HepG2 (cell line): Measurements from ENCODE around the gene CEP55. TPM values are rescaled to one million over a fixed set of nuclear protein-coding genes. Genes with fewer than 3 reads are reported as not detected.

Experiments
- ATAC-seq: fragments of 200-7000 bp; cut with Tn5 transposase; 3 replicates; pipeline ENCODE4 v1.9.1; 2020; ENCODE audit warnings: mild to moderate bottlenecking, moderate library complexity
- BruUV-seq: library from RNA; stranded (reverse); fragments of 400-500 nt; replicated peaks from 2 replicates; lab custom pipeline; 2021; lab: Mats Ljungman, UMichigan
- CTCF ChIA-PET: fragments of 300-600 bp; formaldehyde crosslinking; extraction: SDS; loops from one replicate; lab custom pipeline; 2021; ENCODE audit warnings: low total read pairs, inconsistent platforms, low intra/inter-chr PET ratio; lab: Yijun Ruan, JAX
- POLR2A ChIA-PET: fragments of 350-600 bp; sonication (Branson Sonifier 250); formaldehyde crosslinking; loops from one replicate; lab custom pipeline; 2020; ENCODE audit warnings: antibody characterized with exemption, inconsistent platforms; lab: Yijun Ruan, JAX
- DNase-seq: peaks from one replicate; pipeline ENCODE4 v3.0.0-alpha.2; 2015; ENCODE audit warnings: low spot score
- FAIRE-seq: peaks from 3 replicates; lab custom pipeline; 2011; peaks lifted over from hg19 to GRCh38; lab: Jason Lieb, UNC
- H2AFZ ChIP-seq: one replicate; pipeline ENCODE4 v1.6.1; 2011; ENCODE audit warnings: low read length, inconsistent platforms
- H3K27ac ChIP-seq: fragments of 300-600 bp; 3 replicates; pipeline ENCODE4 v1.8.0; 2011; ENCODE audit warnings: mixed run types, mild to moderate bottlenecking, mixed read lengths, low read length, inconsistent platforms; ENCODE audit not compliant: insufficient read depth; ENCODE audit errors: extremely low read length
- H3K27me3 ChIP-seq, 2 experiments: fragments of 200-600 bp in 1 of 2; 2 replicates in 1 of 2; 3 replicates in 1 of 2; pipeline versions ENCODE4 v1.6.0 to v1.8.0; 2011; ENCODE audit warnings: low read length in 2 of 2, mild to moderate bottlenecking in 2 of 2, moderate library complexity in 2 of 2, inconsistent platforms in 1 of 2; ENCODE audit not compliant: insufficient read depth in 2 of 2, control insufficient read depth in 1 of 2
- H3K36me3 ChIP-seq, 2 experiments: fragments of 200-600 bp in 1 of 2; replicated peaks in 1 of 2; 2 replicates in 1 of 2; 3 replicates in 1 of 2; pipeline versions ENCODE4 v1.5.1 to v1.8.0; 2011; ENCODE audit warnings: low read length in 2 of 2, inconsistent platforms in 1 of 2; ENCODE audit not compliant: insufficient read depth in 2 of 2, control insufficient read depth in 1 of 2
- H3K4me1 ChIP-seq: 2 replicates; pipeline ENCODE4 v1.5.1; 2012; ENCODE audit warnings: low read length, inconsistent platforms; ENCODE audit not compliant: insufficient read depth
- H3K4me2 ChIP-seq: 2 replicates; pipeline ENCODE4 v1.6.0; 2011; ENCODE audit warnings: low read depth, low read length, inconsistent platforms
- H3K4me3 ChIP-seq, 3 experiments: fragments of 200-600 bp in 1 of 3; sonication (generic), shearing (Covaris generic) in 1 of 3; replicated peaks in 1 of 3; 2 replicates each; pipeline ENCODE4 v1.5.1; 2011 to 2016; ENCODE audit warnings: low read length in 3 of 3, inconsistent platforms in 2 of 3, low read depth in 2 of 3, mild to moderate bottlenecking in 2 of 3, control low read depth in 1 of 3, mixed read lengths in 1 of 3; ENCODE audit not compliant: insufficient read depth in 1 of 3
- H3K79me2 ChIP-seq: one replicate; pipeline ENCODE4 v1.6.1; 2011; ENCODE audit warnings: low read length, inconsistent platforms; ENCODE audit not compliant: insufficient read depth
- H3K9ac ChIP-seq: 2 replicates; pipeline ENCODE4 v1.6.0; 2011; ENCODE audit warnings: mild to moderate bottlenecking, low read depth, low read length, inconsistent platforms; ENCODE audit not compliant: insufficient read depth
- H3K9me3 ChIP-seq: 2 replicates; pipeline ENCODE4 v1.5.1; 2012; ENCODE audit warnings: mild to moderate bottlenecking, low read length
- H4K20me1 ChIP-seq: 2 replicates; pipeline ENCODE4 v1.6.0; 2011; ENCODE audit warnings: inconsistent platforms, mild to moderate bottlenecking, low read length, moderate library complexity; ENCODE audit not compliant: insufficient read depth
- AHR ChIP-seq: IDR thresholded peaks from 2 replicates; pipeline ENCODE4 v1.6.1; 2018; ENCODE audit warnings: missing genetic modification reagents, missing compliant biosample characterization
- ATF7-NPFF ChIP-seq: sonication (generic); formaldehyde crosslinking; IDR thresholded peaks from 2 replicates; pipeline ENCODE4 v1.8.1; 2023; ENCODE audit warnings: mild to moderate bottlenecking, low read depth, missing genetic modification reagents, moderate library complexity
- KLF16 ChIP-seq, 2 experiments: sonication (generic) in 1 of 2; formaldehyde crosslinking in 1 of 2; IDR thresholded peaks; 2 replicates each; pipeline versions ENCODE4 v1.6.1 to v1.8.0; 2016 to 2023; ENCODE audit warnings: missing genetic modification reagents in 2 of 2, missing compliant biosample characterization in 1 of 2
- NONO ChIP-seq, 2 experiments: fragments of 450-650 bp in 1 of 2; sonication (generic) in 1 of 2; formaldehyde crosslinking in 1 of 2; IDR thresholded peaks in 1 of 2; conservative IDR thresholded peaks in 1 of 2; 2 replicates each; pipeline versions ENCODE4 v1.6.1 to v1.8.0; 2017 to 2022; ENCODE audit warnings: mild to moderate bottlenecking in 1 of 2, missing genetic modification reagents in 1 of 2, moderate library complexity in 1 of 2
- TBL1XR1 ChIP-seq: fragments of 150-350 bp; IDR thresholded peaks from 2 replicates; pipeline ENCODE4 v1.6.1; 2014; ENCODE audit warnings: borderline replicate concordance, low read length; ENCODE audit not compliant: partially characterized antibody
- ZNF138 ChIP-seq: sonication (generic); formaldehyde crosslinking; IDR thresholded peaks from 2 replicates; pipeline ENCODE4 v1.5.0; 2020; ENCODE audit warnings: mild to moderate bottlenecking, low read depth, missing genetic modification reagents
- ZNF232 ChIP-seq: sonication (generic); formaldehyde crosslinking; IDR thresholded peaks from 2 replicates; pipeline ENCODE4 v1.4.0; 2020; ENCODE audit warnings: missing genetic modification reagents, borderline replicate concordance
- ZNF652 ChIP-seq: IDR thresholded peaks from 2 replicates; pipeline ENCODE4 v1.6.1; 2016; ENCODE audit warnings: low read depth, borderline replicate concordance
- ZNF709 ChIP-seq: sonication (generic); formaldehyde crosslinking; IDR thresholded peaks from 2 replicates; pipeline ENCODE4 v1.5.0; 2020; ENCODE audit warnings: mild to moderate bottlenecking, missing genetic modification reagents
- WGBS: methylation state at CpG from one replicate; pipeline ENCODE4 v1.1.6; 2017; ENCODE audit warnings: low lambda C conversion rate; 5-methylcytosine and 5-hydroxymethylcytosine counted together
- in situ Hi-C: cut with HindIII; loops from 2 replicates; pipeline ENCODE4 v1.10.0; 2017; ENCODE audit warnings: low pct_unique_long_range_greater_than_20kb; ENCODE audit not compliant: extremely low pct_ligation_motif_present
- intact Hi-C: fragments of 100-400 bp; cut with micrococcal nuclease; formaldehyde crosslinking; loops from one replicate; pipeline ENCODE4 v1.10.0; 2022; ENCODE audit not compliant: unreplicated experiment
- polyA plus RNA-seq, 8 experiments: library from polyadenylated mRNA; depleted of rRNA in 3 of 8; stranded (reverse) in 7 of 8; unstranded in 1 of 8; fragments of >200 nt; fragmentation: Illumina TruSeq in 4 of 8; extraction: Trizol in 4 of 8; gene quantifications; 2 replicates each; pipeline versions ENCODE4 v1.2.1 to v1.2.3, GENCODE V29; 2011 to 2016; ENCODE audit warnings: low read depth in 4 of 8, missing spikeins in 1 of 8, mixed read lengths in 1 of 8; ENCODE audit not compliant: insufficient read depth in 1 of 8
- total RNA-seq, 5 experiments: library from RNA; depleted of rRNA; stranded (reverse); fragments of >200 nt; fragmentation: Illumina TruSeq; extraction: Trizol; gene quantifications; 2 replicates each; pipeline ENCODE4 v1.2.3, GENCODE V29; 2016; ENCODE audit warnings: low read depth in 1 of 5
- TF ChIP-seq, protein P1 (sequence below): sonication (generic); formaldehyde crosslinking; IDR thresholded peaks from 2 replicates; pipeline ENCODE4 v1.5.0; 2020; ENCODE audit warnings: mild to moderate bottlenecking, missing genetic modification reagents
- TF ChIP-seq, protein P2 (sequence below): sonication (generic); formaldehyde crosslinking; IDR thresholded peaks from 2 replicates; pipeline ENCODE4 v1.4.0; 2020; ENCODE audit warnings: missing genetic modification reagents
- TF ChIP-seq, protein P3 (sequence below): sonication (generic); formaldehyde crosslinking; IDR thresholded peaks from 2 replicates; pipeline ENCODE4 v1.5.1; 2020; ENCODE audit warnings: missing genetic modification reagents, mild to moderate bottlenecking, borderline replicate concordance
- TF ChIP-seq, protein P4 (sequence below): sonication (generic); formaldehyde crosslinking; IDR thresholded peaks from 2 replicates; pipeline ENCODE4 v1.8.0; 2022; ENCODE audit warnings: mild to moderate bottlenecking, missing genetic modification reagents
- TF ChIP-seq, protein P5 (sequence below): sonication (generic); formaldehyde crosslinking; IDR thresholded peaks from 2 replicates; pipeline ENCODE4 v1.8.0; 2022; ENCODE audit warnings: missing genetic modification reagents, mild to moderate bottlenecking, borderline replicate concordance

The CEP55 gene
- total and polyA plus RNA-seq, 2 of the 13 experiments (the other 11 are each of a cell fraction or from before 2014, with no cell fraction given) = 6.5 to 17.1 TPM

DNA sequence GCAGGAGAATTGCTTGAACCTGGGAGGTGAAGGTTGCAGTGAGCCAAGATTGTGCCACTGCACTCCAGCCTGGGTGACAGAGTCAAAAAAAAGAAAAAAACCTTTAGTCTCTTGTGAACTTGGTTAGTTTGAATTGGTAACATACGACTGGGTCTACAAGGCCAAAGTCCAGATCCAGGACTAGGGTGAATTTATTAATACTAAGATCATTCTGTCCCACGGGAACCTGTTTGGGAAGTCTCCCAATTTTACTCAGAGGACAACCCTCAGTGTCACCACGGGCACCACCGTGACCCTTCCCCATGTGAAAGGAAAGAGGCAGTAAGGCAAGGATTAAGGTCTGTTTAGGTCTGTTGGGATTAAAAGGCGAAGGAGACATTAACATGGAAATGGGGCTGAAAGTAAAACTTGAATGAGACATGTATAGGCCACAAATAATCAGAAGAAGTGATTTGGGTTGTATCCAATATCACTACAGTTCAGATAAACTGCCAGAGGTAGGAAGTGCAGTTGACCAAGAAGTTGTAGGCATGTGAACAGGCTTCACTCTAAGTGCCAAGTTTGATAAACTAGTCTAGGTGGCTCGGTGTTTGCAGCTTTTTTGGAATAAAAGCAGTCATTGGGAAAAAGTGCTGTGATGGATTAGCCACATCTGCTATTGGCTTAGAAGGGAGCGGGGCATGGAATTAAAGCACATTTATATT is 45.0 kb upstream of the CEP55 start (continued):
- TF ChIP-seq ZNF138 (CRISPR knock-in tag) (no peak), ZNF232 (CRISPR knock-in tag) (no peak), TBL1XR1 (no peak), NONO (IDR thresholded peaks at IDR 0.05) (no peak), NONO (CRISPR knock-in tag; conservative IDR thresholded peaks at IDR 0.05) (no peak), ATF7-NPFF (CRISPR knock-in tag) (no peak), ZNF709 (CRISPR knock-in tag) (no peak)
- TF ChIP-seq, protein P1, sequence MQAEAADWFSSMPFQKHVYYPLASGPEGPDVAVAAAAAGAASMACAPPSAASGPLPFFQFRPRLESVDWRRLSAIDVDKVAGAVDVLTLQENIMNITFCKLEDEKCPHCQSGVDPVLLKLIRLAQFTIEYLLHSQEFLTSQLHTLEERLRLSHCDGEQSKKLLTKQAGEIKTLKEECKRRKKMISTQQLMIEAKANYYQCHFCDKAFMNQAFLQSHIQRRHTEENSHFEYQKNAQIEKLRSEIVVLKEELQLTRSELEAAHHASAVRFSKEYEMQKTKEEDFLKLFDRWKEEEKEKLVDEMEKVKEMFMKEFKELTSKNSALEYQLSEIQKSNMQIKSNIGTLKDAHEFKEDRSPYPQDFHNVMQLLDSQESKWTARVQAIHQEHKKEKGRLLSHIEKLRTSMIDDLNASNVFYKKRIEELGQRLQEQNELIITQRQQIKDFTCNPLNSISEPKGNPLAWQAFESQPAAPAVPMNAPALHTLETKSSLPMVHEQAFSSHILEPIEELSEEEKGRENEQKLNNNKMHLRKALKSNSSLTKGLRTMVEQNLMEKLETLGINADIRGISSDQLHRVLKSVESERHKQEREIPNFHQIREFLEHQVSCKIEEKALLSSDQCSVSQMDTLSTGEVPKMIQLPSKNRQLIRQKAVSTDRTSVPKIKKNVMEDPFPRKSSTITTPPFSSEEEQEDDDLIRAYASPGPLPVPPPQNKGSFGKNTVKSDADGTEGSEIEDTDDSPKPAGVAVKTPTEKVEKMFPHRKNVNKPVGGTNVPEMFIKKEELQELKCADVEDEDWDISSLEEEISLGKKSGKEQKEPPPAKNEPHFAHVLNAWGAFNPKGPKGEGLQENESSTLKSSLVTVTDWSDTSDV = no peak
- TF ChIP-seq, protein P2, sequence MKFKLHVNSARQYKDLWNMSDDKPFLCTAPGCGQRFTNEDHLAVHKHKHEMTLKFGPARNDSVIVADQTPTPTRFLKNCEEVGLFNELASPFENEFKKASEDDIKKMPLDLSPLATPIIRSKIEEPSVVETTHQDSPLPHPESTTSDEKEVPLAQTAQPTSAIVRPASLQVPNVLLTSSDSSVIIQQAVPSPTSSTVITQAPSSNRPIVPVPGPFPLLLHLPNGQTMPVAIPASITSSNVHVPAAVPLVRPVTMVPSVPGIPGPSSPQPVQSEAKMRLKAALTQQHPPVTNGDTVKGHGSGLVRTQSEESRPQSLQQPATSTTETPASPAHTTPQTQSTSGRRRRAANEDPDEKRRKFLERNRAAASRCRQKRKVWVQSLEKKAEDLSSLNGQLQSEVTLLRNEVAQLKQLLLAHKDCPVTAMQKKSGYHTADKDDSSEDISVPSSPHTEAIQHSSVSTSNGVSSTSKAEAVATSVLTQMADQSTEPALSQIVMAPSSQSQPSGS = no peak

DNA sequence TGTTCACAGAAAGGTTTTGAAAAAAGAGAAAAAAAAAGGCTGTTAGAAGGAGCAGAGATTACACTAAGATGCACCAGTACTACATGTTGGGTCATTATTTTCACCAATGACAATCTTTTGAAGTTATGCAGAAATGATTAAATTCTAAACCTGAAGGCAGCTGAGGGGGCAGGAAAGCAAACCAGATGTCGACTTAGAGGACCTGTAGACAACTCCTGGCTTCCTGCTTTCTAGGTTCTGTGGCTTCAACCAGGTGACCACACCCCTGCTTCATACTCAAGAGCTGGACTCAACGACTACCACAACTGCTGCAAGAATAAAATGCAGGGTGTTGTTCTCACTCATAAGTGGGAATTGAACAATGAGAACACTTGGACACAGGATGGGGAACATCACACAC is 44.3 kb upstream of the CEP55 start:
- POLR2A ChIA-PET = no interaction called here
- H3K27ac ChIP-seq = no peak overlapping the region
- CTCF ChIA-PET = no interaction called here
- ATAC-seq = no peak
- no peaks in the 10 kb centered on the region for H3K9me3 ChIP-seq
- intact Hi-C loops (no loop called here), in situ Hi-C loops (no loop called here)
- no peak for DNase-seq
- H3K79me2 ChIP-seq = no peaks in the 10 kb centered on the region
- FAIRE-seq = no peak
- H4K20me1 ChIP-seq = no peaks in the 10 kb centered on the region
- WGBS = 4% methylated on average over 2 of the region's 2 CpGs
- no peaks in the 10 kb centered on the region for H3K27me3 ChIP-seq
- no peak overlapping the region for H2AFZ ChIP-seq
- H3K4me3 ChIP-seq = no peak overlapping the region
- no peak overlapping the region for H3K4me2 ChIP-seq
- no peaks in the 10 kb centered on the region for H3K36me3 ChIP-seq
- no peak overlapping the region for H3K9ac ChIP-seq
- no peaks in the 10 kb centered on the region for H3K4me1 ChIP-seq
- no TSS peak for BruUV-seq
- TF ChIP-seq AHR (CRISPR knock-in tag) (no peak), ZNF652 (no peak), KLF16 (CRISPR knock-in tag; IDR thresholded peaks at IDR 0.05) (no peak)
- TF ChIP-seq, protein P3, sequence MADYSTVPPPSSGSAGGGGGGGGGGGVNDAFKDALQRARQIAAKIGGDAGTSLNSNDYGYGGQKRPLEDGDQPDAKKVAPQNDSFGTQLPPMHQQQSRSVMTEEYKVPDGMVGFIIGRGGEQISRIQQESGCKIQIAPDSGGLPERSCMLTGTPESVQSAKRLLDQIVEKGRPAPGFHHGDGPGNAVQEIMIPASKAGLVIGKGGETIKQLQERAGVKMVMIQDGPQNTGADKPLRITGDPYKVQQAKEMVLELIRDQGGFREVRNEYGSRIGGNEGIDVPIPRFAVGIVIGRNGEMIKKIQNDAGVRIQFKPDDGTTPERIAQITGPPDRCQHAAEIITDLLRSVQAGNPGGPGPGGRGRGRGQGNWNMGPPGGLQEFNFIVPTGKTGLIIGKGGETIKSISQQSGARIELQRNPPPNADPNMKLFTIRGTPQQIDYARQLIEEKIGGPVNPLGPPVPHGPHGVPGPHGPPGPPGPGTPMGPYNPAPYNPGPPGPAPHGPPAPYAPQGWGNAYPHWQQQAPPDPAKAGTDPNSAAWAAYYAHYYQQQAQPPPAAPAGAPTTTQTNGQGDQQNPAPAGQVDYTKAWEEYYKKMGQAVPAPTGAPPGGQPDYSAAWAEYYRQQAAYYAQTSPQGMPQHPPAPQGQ = no peak
- TF ChIP-seq, protein P4, sequence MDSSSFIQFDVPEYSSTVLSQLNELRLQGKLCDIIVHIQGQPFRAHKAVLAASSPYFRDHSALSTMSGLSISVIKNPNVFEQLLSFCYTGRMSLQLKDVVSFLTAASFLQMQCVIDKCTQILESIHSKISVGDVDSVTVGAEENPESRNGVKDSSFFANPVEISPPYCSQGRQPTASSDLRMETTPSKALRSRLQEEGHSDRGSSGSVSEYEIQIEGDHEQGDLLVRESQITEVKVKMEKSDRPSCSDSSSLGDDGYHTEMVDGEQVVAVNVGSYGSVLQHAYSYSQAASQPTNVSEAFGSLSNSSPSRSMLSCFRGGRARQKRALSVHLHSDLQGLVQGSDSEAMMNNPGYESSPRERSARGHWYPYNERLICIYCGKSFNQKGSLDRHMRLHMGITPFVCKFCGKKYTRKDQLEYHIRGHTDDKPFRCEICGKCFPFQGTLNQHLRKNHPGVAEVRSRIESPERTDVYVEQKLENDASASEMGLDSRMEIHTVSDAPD = no peak
- TF ChIP-seq, protein P5, sequence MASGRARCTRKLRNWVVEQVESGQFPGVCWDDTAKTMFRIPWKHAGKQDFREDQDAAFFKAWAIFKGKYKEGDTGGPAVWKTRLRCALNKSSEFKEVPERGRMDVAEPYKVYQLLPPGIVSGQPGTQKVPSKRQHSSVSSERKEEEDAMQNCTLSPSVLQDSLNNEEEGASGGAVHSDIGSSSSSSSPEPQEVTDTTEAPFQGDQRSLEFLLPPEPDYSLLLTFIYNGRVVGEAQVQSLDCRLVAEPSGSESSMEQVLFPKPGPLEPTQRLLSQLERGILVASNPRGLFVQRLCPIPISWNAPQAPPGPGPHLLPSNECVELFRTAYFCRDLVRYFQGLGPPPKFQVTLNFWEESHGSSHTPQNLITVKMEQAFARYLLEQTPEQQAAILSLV = no peak
